GM18951 (cell line): ENCODE data around the gene TUBGCP3.

Experiments
- POLR2A ChIP-seq: IDR thresholded peaks from 4 replicates; pipeline ENCODE4 v1.6.1; 2011; ENCODE audit warnings: mild to moderate bottlenecking; ENCODE audit not compliant: insufficient read length, insufficient read depth; ENCODE audit errors: extremely low read depth
- in situ Hi-C: fragments of 300-500 bp; cut with MboI; formaldehyde crosslinking; loops from one replicate; pipeline ENCODE4 v1.12.0; 2022; ENCODE audit warnings: low sequenced_read_pairs, mixed read lengths, inconsistent platforms; ENCODE audit not compliant: unreplicated experiment

Gene TUBGCP3

GRCh38 chr13:112582263-112582662, 5.7 kb downstream of the TUBGCP3 start:
- in situ Hi-C loops: no loop called here
- no peak for TF ChIP-seq POLR2A

DNA sequence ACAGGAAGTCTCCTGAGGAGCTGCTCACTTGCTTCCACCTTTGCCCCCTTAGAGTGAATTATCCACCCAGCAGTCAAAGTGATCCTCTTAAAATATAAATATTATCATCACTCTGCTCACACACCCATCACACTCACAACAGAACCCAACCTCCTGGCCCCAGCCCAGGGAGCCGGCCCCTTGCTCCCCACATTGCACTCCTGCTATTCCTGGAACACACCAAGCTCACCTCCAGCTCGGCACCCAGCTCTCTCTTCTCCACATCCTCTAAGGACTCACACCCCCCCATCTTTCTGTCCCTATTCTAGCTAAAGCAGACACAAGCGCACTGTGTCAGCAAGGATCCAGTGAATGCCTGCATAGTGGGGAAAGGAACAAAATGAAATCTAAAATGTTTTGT, 7.0 kb downstream of the TUBGCP3 start:
- TF ChIP-seq POLR2A: no peak
- in situ Hi-C loops: no loop called here

DNA sequence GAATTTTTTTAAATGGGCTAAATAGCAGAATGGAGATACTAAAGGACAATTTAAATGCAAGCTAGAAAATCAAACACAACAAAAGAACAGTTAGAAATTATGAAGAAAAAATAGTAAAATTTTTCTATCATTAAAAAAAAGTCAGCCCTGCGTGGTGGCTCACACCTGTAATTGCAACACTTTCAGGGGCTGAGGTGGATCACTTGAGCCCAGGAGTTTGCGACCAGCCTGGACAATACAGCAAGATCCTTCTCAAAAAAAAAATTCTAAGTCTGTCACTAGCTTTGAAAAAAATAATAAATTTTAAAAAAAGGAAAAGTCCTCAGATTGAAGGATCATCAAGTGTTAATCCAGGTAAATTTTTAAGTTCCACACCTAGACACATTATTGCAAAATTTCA, 7.7 kb downstream of the TUBGCP3 start:
- no peak for TF ChIP-seq POLR2A

DNA sequence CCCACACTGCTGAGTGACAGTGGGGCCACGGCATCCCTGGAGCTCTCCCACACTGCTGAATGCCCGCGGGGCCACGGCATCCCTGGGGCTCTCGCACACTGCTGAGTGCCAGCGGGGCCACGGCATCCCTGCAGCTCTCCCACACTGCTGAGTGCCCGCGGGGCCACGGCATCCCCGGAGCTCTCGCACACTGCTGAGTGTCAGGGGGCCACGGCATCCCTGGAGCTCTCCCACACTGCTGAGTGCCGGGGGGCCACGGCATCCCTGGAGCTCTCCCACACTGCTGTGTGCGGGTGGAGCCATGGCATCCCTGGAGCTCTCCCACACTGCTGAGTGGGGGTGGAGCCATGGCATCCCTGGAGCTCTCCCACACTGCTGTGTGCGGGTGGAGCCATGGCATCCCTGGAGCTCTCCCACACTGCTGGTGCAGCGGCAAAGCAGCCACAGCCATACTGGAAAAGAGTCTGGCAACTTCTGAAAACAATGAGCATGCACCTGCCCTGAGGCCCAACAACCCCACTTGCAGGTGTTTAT, 8.6 kb downstream of the TUBGCP3 start:
- in situ Hi-C loops: no loop called here
- no peak for TF ChIP-seq POLR2A

More for the DNA sequence above, 7.7 kb downstream of the TUBGCP3 start:
- in situ Hi-C loops: no loop called here

DNA sequence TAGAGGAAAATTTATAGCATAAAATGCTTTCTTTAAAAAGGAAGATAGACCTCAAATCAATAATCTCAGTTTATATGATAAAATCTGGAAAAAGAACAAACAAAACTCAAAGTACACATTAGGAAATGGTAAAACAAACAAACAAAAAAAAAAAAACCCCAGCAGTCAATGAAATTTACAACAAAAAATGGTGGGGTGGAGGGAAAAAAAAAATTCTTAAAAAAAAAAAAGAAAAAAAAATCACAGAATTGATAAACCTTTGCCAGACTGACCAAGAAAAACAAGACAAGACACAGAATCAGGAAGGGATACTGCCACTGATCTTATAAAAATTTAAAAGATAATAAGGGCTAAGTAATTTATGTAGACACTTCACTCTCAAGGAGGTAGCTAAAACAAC, 11.2 kb downstream of the TUBGCP3 start:
- TF ChIP-seq POLR2A: no peak
- in situ Hi-C loops: no loop called here

DNA sequence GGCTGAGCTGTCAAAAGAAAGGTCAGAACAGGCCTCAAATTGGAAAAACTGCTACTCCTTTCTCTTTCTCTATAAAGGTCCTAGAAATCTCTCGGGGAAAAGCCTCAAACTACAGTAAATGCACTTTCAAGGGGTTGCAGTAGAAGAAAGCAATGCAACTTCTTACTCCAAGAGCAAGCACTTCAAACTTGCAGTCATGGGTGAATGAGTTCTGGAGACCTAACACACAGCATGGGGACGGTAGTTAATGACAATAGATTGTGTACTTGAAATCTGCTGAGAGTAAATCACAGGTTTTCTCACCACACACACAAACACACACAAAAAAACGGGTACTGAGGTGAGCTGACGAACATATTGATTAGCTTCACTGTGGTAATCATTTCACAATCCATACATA, 11.8 kb downstream of the TUBGCP3 start:
- in situ Hi-C loops: no loop called here
- TF ChIP-seq POLR2A: no peak

GRCh38 chr13:112575675-112576074, 12.3 kb downstream of the TUBGCP3 start:
- in situ Hi-C loops: no loop called here
- no peak for TF ChIP-seq POLR2A

GRCh38 chr13:112574834-112575613, 12.9 kb downstream of the TUBGCP3 start:
- in situ Hi-C loops: no loop called here
- TF ChIP-seq POLR2A: no peak

GRCh38 chr13:112574416-112574815, 13.5 kb downstream of the TUBGCP3 start:
- in situ Hi-C loops: no loop called here
- TF ChIP-seq POLR2A: no peak

DNA sequence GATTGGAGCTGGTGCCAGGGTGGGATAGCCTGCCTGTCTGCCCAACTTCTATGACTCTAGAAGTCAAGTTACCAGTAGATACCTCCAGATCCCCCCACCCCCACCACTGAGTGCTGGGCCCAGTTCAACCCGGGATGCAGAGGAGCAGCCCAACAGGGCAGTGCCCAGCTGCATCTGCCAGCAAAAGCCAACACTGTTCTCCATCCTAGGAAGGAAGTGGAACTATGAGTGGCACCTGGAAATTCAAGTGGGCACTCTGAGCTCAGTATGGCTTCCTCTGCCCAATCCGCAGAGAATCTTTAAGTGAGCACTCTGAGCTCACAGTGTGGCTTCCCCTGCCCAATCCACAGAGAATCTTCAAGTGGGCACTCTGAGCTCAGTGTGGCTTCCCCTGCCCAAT, 14.2 kb downstream of the TUBGCP3 start:
- TF ChIP-seq POLR2A: no peak
- in situ Hi-C loops: no loop called here

DNA sequence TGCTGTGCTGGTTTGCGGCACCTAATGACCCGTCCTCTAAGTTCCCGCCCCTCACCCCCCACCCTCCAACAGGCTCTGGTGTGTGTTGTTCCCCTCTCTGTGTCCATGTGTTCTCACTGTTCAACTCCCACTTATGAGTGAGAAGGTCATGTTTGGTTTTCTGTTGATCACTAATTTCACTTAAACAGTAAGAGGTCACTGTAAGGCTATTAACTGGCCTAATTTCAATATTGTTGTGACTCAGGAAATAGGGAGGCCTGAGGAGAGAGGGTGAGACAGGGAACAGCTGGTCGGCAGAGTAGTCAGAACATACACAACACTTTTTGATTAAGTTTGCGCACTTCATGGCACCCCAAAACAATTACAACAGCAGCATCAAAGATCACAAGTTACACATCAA, 15.6 kb downstream of the TUBGCP3 start:
- TF ChIP-seq POLR2A: no peak
- in situ Hi-C loops: no loop called here

DNA sequence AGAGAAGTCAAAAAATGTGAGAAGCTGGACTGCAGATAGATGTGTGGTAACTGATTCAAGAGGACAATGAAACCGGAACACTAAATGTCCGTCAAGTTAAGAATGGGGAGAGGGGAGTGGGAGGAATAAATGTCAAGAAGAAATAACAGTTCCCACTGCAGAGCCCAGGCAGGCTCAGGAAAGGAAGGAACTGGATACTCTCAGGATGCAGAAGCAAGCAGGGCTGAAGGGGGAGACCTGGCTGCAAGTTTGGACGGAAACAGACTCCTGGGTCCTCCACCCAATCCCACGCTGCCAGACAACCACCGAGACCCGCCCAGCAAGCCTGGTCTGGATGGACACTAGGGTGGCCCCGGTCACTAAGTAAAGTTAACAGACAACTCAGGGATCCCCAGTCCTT, 18.1 kb downstream of the TUBGCP3 start:
- in situ Hi-C loops: no loop called here
- TF ChIP-seq POLR2A: no peak

DNA sequence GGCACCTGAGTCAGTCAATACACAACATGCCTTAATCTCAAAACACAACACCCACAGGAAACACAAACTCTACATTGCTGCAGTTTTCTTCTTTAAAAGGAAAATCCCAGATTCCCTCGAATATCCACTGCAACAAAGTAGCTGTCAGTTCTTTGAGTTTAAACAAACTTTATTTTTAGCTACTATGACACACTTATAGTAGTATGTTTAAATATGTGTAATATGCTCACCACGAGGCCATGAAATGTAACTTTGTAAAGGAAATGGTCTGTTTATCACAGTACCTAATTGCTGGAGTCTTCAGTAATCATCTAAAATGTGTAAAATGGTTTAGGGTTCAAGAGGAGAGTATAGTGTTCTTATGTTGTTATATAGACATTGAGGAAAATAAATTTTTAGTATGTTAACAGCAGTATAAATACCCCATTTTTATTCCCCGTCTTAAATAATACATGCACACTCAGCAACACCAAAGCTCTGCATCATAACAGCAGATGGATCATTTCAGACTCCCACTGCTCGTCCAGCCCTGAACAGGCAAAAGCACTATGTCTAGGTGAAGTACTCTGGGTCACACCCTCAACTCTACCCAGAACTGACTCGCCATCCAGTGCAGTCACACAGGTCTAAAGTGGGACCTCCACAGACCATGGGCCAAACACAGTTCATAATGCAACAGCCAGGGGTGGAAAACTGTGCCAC, 20.6 kb downstream of the TUBGCP3 start:
- TF ChIP-seq POLR2A: no peak
- in situ Hi-C loops: no loop called here
